Nephron progenitor cell (in vitro differentiated cells): Measurements from ENCODE around the gene ANKFY1.

Experiments used
- DNase-seq: peaks from one replicate; pipeline ENCODE4 v3.0.0; 2021
- H3K27ac Mint-ChIP-seq: 2 replicates; pipeline ENCODE4 v1.8.0; 2021; ENCODE audit warnings: mild to moderate bottlenecking, moderate library complexity, mixed read lengths
- H3K27me3 Mint-ChIP-seq: 2 replicates; pipeline ENCODE4 v1.8.0; 2021; ENCODE audit warnings: mild to moderate bottlenecking, low read depth, mixed read lengths; ENCODE audit not compliant: poor library complexity
- H3K36me3 Mint-ChIP-seq: 2 replicates; pipeline ENCODE4 v1.8.0; 2021; ENCODE audit warnings: low read depth, mixed read lengths
- H3K4me1 Mint-ChIP-seq: 2 replicates; pipeline ENCODE4 v1.8.0; 2021; ENCODE audit warnings: mixed read lengths
- H3K4me3 Mint-ChIP-seq: 2 replicates; pipeline ENCODE4 v1.8.0; 2021; ENCODE audit warnings: mild to moderate bottlenecking, moderate library complexity, mixed read lengths
- H3K9me3 Mint-ChIP-seq: 2 replicates; pipeline ENCODE4 v1.8.0; 2021; ENCODE audit warnings: mild to moderate bottlenecking, moderate library complexity, mixed read lengths
- CTCF ChIP-seq: fragments of 200-600 bp; sonication (generic); IDR thresholded peaks from 2 replicates; pipeline ENCODE4 v1.5.0; 2021; ENCODE audit warnings: antibody characterized with exemption

ANKFY1 gene

GRCh38 chr17:4276514-4276913 is 12.7 kb upstream of the ANKFY1 start:
- Mint-ChIP-seq H3K36me3 (peaks cover 65% of the 10 kb centered on the region), H3K4me1 (no peaks in the 10 kb centered on the region), H3K4me3 (no peak overlapping the region), H3K9me3 (no peaks in the 10 kb centered on the region), H3K27me3 (no peaks in the 10 kb centered on the region), H3K27ac (peak overlapping the region; percentile 49)
- no peak for DNase-seq
- no peak for TF ChIP-seq CTCF

DNA sequence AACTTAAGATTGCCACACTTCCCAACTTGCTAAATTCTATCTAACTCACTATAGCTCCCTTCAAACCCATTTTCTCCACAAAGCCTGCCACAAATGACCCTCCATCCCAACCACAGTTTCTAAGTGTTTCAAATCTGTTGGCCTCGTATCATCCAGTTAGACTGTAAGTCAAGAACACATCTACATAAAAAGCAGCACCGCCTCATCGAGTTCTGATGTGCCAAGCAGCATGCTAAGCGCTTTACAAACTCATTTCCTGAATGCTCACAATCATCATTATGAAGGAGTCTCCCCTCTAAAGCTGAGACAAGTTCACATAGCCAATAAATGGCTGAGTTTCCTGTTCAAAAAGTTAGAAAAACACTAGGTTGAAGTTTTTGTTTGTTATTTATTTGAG is 9.2 kb upstream of the ANKFY1 start:
- Mint-ChIP-seq H3K4me1 (no peaks in the 10 kb centered on the region), H3K27me3 (no peaks in the 10 kb centered on the region), H3K27ac (peak overlapping the region; percentile 53), H3K9me3 (no peaks in the 10 kb centered on the region), H3K36me3 (peaks cover 66% of the 10 kb centered on the region), H3K4me3 (no peak overlapping the region)
- no peak for TF ChIP-seq CTCF
- DNase-seq, result no peak

- Mint-ChIP-seq H3K9me3 (no peaks in the 10 kb centered on the region), H3K4me3 (no peak overlapping the region), H3K36me3 (peaks cover 69% of the 10 kb centered on the region), H3K27ac (peak overlapping the region; percentile 53), H3K4me1 (no peaks in the 10 kb centered on the region), H3K27me3 (no peaks in the 10 kb centered on the region)
- TF ChIP-seq CTCF, result no peak
- DNase-seq, result no peak
Measured at GRCh38 chr17:4272213-4272971, 8.6 kb upstream of the ANKFY1 start.

DNA sequence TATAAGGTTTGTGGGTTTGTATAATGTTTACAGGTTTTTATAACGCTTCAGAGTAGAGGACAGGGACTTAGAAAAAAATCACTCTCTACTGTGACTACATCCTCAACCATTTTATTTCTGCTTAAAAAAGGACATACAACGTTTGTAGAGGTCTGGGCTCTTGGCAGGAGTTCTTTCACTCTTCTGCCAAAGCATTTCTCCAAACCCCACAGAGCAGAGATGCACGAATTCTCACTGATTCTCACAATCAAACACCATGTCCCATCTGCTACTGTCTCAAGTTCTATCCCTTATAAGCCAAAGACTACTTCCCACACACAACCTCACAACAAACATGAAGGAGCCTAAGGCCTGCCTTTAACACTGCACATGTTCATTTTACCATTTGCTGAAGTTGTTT is 7.0 kb upstream of the ANKFY1 start:
- peaks cover 56% of the 10 kb centered on the region for H3K36me3 Mint-ChIP-seq
- DNase-seq, result no peak
- H3K9me3 Mint-ChIP-seq, result no peaks in the 10 kb centered on the region
- H3K27ac Mint-ChIP-seq, result no peak overlapping the region
- no peak for TF ChIP-seq CTCF
- no peaks in the 10 kb centered on the region for H3K4me1 Mint-ChIP-seq
- H3K27me3 Mint-ChIP-seq, result no peaks in the 10 kb centered on the region
- H3K4me3 Mint-ChIP-seq, result no peak overlapping the region

DNA sequence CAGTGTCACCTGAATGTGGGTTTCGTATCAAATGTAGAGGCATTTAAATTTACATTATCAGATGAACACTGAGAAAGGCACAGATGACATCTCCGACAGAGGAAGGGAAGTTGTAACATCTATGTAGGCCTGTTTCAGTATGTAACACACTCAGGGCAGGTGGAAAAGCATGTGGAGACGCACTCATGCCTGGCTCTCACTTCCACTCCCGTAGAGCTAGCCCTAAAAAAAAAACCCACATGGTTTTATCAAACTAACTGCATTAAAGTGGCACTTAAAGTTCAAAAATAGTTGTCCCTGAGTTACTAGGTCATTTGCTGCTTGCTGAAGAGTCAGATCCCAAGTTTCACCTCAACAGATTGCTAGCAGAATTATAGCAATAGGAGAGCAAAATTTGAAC is 6.1 kb upstream of the ANKFY1 start:
- no peak for TF ChIP-seq CTCF
- no peak for DNase-seq
- Mint-ChIP-seq H3K36me3 (peaks cover 51% of the 10 kb centered on the region), H3K4me3 (no peak overlapping the region), H3K4me1 (no peaks in the 10 kb centered on the region), H3K27me3 (no peaks in the 10 kb centered on the region), H3K27ac (no peak overlapping the region), H3K9me3 (no peaks in the 10 kb centered on the region)

DNA sequence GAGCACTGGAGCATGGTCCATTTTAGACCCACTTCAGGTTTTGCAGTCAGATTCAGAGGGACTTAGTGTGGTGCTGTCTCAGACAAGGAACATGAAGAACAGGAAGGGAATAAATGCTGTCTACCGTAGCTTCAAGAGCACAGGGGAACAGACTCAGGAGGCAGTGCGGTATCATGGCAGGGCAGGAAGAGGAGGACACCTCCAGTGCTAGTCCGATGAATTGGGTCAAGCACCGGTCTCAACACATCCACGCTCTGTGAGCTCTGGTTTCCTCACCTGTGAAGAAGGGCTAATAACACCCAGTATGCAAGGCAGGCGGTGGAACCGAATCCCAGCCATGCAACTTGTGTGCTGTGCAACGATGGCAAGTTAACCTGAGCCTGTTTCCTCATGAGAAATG is 3.6 kb upstream of the ANKFY1 start:
- Mint-ChIP-seq H3K36me3 (peaks cover 43% of the 10 kb centered on the region), H3K27ac (peak overlapping the region; percentile 42), H3K4me3 (no peak overlapping the region), H3K9me3 (peaks cover 4% of the 10 kb centered on the region), H3K27me3 (no peaks in the 10 kb centered on the region), H3K4me1 (peaks cover 18% of the 10 kb centered on the region)
- no peak for TF ChIP-seq CTCF
- DNase-seq, result no peak
